A549 (cell line): ENCODE data around the gene RUNX2. TPM values are rescaled to one million over a fixed set of nuclear protein-coding genes. Genes with fewer than 3 reads are reported as not detected.

Experiments
- ATAC-seq, 2 experiments: fragments of 200-7000 bp in 1 of 2; fragments of >200 bp in 1 of 2; cut with Nextera tagmentation in 1 of 2; cut with Tn5 transposase in 1 of 2; 3 replicates each; pipeline versions ENCODE4 v1.8.0 to v1.9.1; 2018 to 2020; ENCODE audit warnings: mild to moderate bottlenecking in 1 of 2, moderate library complexity in 1 of 2
- CTCF ChIA-PET: fragments of 300-600 bp; sonication (Branson Sonifier 250); formaldehyde crosslinking; extraction: SDS; loops from one replicate; lab custom pipeline; 2021; ENCODE audit warnings: antibody characterized with exemption, inconsistent platforms; lab: Yijun Ruan, JAX
- POLR2A ChIA-PET: fragments of 350-600 bp; formaldehyde crosslinking; extraction: SDS; loops from one replicate; lab custom pipeline; 2021; ENCODE audit warnings: antibody characterized with exemption, inconsistent platforms; lab: Yijun Ruan, JAX
- DNase-seq, 2 experiments: peaks; one replicate each; pipeline versions ENCODE4 v3.0.0 to v3.0.0-alpha.2; 2011 to 2016; ENCODE audit warnings: low read depth in 1 of 2, low spot score in 1 of 2
- FAIRE-seq: peaks from 2 replicates; lab custom pipeline; 2011; peaks lifted over from hg19 to GRCh38; lab: Jason Lieb, UNC
- H3K27ac ChIP-seq, 2 experiments: fragments of >200 bp; sonication (Bioruptor Twin); formaldehyde crosslinking; 3 replicates each; pipeline ENCODE4 v1.5.1; 2016 to 2017
- H3K4me1 ChIP-seq: fragments of >200 bp; sonication (Bioruptor Twin); formaldehyde crosslinking; 3 replicates; pipeline ENCODE4 v1.6.1; 2016
- H3K4me2 ChIP-seq: fragments of >200 bp; sonication (Bioruptor Twin); formaldehyde crosslinking; 3 replicates; pipeline ENCODE4 v1.6.1; 2016
- H3K4me3 ChIP-seq: fragments of >200 bp; sonication (Bioruptor Twin); formaldehyde crosslinking; 3 replicates; pipeline ENCODE4 v1.5.1; 2016
- H3K9me3 ChIP-seq: fragments of >200 bp; sonication (Bioruptor Twin); formaldehyde crosslinking; 3 replicates; pipeline ENCODE4 v1.6.1; 2016
- CBX8 ChIP-seq: fragments of 200-600 bp; sonication (generic); IDR thresholded peaks from 2 replicates; pipeline ENCODE4 v1.6.1; 2016
- EHF ChIP-seq: fragments of 250-450 bp; sonication (Bioruptor Pico); IDR thresholded peaks from 2 replicates; pipeline ENCODE4 v1.5.0; 2020; ENCODE audit warnings: mild to moderate bottlenecking
- EP300 ChIP-seq, 2 experiments: fragments of >200 bp; sonication (Bioruptor Twin); formaldehyde crosslinking; IDR thresholded peaks; 2 replicates in 1 of 2; 3 replicates in 1 of 2; pipeline ENCODE4 v1.6.1; 2016 to 2017
- FOSB ChIP-seq: fragments of 250-450 bp; sonication (Bioruptor Pico); IDR thresholded peaks from 2 replicates; pipeline ENCODE4 v1.5.0; 2020; ENCODE audit warnings: mild to moderate bottlenecking, moderate library complexity
- FOSL2 ChIP-seq, 2 experiments: fragments of 450-650 bp in 1 of 2; fragments of >200 bp in 1 of 2; sonication (Bioruptor Twin) in 1 of 2; formaldehyde crosslinking; IDR thresholded peaks; 2 replicates each; pipeline versions ENCODE4 v1.5.0 to v1.6.1; 2016 to 2020; ENCODE audit warnings: mild to moderate bottlenecking in 1 of 2, moderate library complexity in 1 of 2
- GATA3 ChIP-seq: IDR thresholded peaks from 2 replicates; pipeline ENCODE4 v1.6.1; 2012; ENCODE audit warnings: borderline replicate concordance
- HES2 ChIP-seq: fragments of >200 bp; sonication (Bioruptor Twin); formaldehyde crosslinking; IDR thresholded peaks from 2 replicates; pipeline ENCODE4 v1.6.1; 2016
- HEYL ChIP-seq: fragments of 250-450 bp; sonication (Bioruptor Pico); IDR thresholded peaks from 2 replicates; pipeline ENCODE4 v1.8.0; 2021; ENCODE audit warnings: mild to moderate bottlenecking, moderate library complexity
- HOXB13 ChIP-seq: fragments of 250-450 bp; sonication (Bioruptor Pico); IDR thresholded peaks from 2 replicates; pipeline ENCODE4 v1.5.0; 2020; ENCODE audit warnings: low read depth, mild to moderate bottlenecking, moderate library complexity
- JUN ChIP-seq, 2 experiments: fragments of >200 bp; sonication (Bioruptor Twin); formaldehyde crosslinking; IDR thresholded peaks; 2 replicates in 1 of 2; 3 replicates in 1 of 2; pipeline ENCODE4 v1.6.1; 2016 to 2017
- KDM1A ChIP-seq: fragments of 200-600 bp; sonication (generic); IDR thresholded peaks from 2 replicates; pipeline ENCODE4 v1.6.1; 2016; ENCODE audit warnings: low read depth, mild to moderate bottlenecking
- NPAS2 ChIP-seq: fragments of 250-450 bp; sonication (Bioruptor Pico); IDR thresholded peaks from 2 replicates; pipeline ENCODE4 v1.8.0; 2022; ENCODE audit warnings: mild to moderate bottlenecking, moderate library complexity, borderline replicate concordance
- RCOR1 ChIP-seq: fragments of 150-350 bp; IDR thresholded peaks from 2 replicates; pipeline ENCODE4 v1.6.1; 2014; ENCODE audit warnings: antibody characterized with exemption, low read length, low read depth
- REST ChIP-seq: fragments of 200-600 bp; sonication (generic); IDR thresholded peaks from 2 replicates; pipeline ENCODE4 v1.6.1; 2016; ENCODE audit warnings: antibody characterized with exemption, mild to moderate bottlenecking, moderate library complexity
- RFX5 ChIP-seq: fragments of 450-650 bp; IDR thresholded peaks from 2 replicates; pipeline ENCODE4 v1.7.1; 2014; ENCODE audit warnings: antibody characterized with exemption, mild to moderate bottlenecking, moderate library complexity
- USF2 ChIP-seq: fragments of 450-650 bp; IDR thresholded peaks from 2 replicates; pipeline ENCODE4 v1.6.1; 2014; ENCODE audit warnings: antibody characterized with exemption
- WGBS: methylation state at CpG from one replicate; pipeline ENCODE4 v1.1.6; 2017; ENCODE audit errors: missing lambda C conversion rate; 5-methylcytosine and 5-hydroxymethylcytosine counted together
- polyA plus RNA-seq, 4 experiments: library from polyadenylated mRNA; depleted of rRNA in 3 of 4; stranded (reverse); fragments of >200 nt; fragmentation: RNase III in 1 of 4; extraction: RNeasy Plus Mini Kit Qiagen cat#74134 plus additional on column Dnase treatment in 1 of 4; gene quantifications; 2 replicates in 3 of 4; 3 replicates in 1 of 4; pipeline ENCODE4 v1.2.3, GENCODE V29; 2011 to 2017

RUNX2 gene
- polyA plus RNA-seq, 2 of the 4 experiments (the other 2 are of a cell fraction): 0.13 to 0.83 TPM

- ATAC-seq: no peak
- TF ChIP-seq EHF (CRISPR knock-in tag) (no peak), RFX5 (no peak)
- H3K9me3 ChIP-seq: no peaks in the 10 kb centered on the region
- POLR2A ChIA-PET: no interaction called here
- no peaks in the 10 kb centered on the region for H3K4me1 ChIP-seq
- H3K4me2 ChIP-seq: no peak overlapping the region
- FAIRE-seq: no peak
- 90% methylated on average over 6 of the region's 6 CpGs for WGBS
- H3K4me3 ChIP-seq: no peak overlapping the region
- DNase-seq: no peak
- no peak overlapping the region for H3K27ac ChIP-seq
- CTCF ChIA-PET: interaction anchor here (1.0 kb wide), 1 partner anchor 8 kb away, joined by 3 read pairs; no protein-coding TSS in a partner anchor
Measured at GRCh38 chr6:45537539-45537938, 209.4 kb downstream of the RUNX2 start.

GRCh38 chr6:45538641-45539547 is 210.8 kb downstream of the RUNX2 start:
- Histone ChIP-seq H3K4me1 (no peaks in the 10 kb centered on the region), H3K4me2 (0 out of 3 replicates have a peak overlapping the region, but pooled peaks have one; percentile 9), H3K9me3 (no peaks in the 10 kb centered on the region), H3K27ac (no peak overlapping the region), H3K4me3 (no peak overlapping the region)
- ATAC-seq: no peak
- 67% methylated on average over 8 of the region's 8 CpGs for WGBS
- DNase-seq: no peak
- TF ChIP-seq HEYL: no peak
- no peak for TF ChIP-seq FOSB (CRISPR knock-in tag)
- no peak for TF ChIP-seq EP300 (IDR thresholded peaks at IDR 0.05)
- TF ChIP-seq KDM1A: no peak
- FAIRE-seq: no peak
- ChIA-PET POLR2A (no interaction called here), CTCF (no interaction called here)

GRCh38 chr6:45540375-45540920 is 212.3 kb downstream of the RUNX2 start:
- DNase-seq (no peak), ATAC-seq (no peak), FAIRE-seq (no peak)
- Histone ChIP-seq H3K4me3 (no peak overlapping the region), H3K27ac (no peak overlapping the region), H3K4me1 (no peaks in the 10 kb centered on the region), H3K4me2 (no peak overlapping the region), H3K9me3 (no peaks in the 10 kb centered on the region)
- ChIA-PET POLR2A (no interaction called here), CTCF (no interaction called here)
- WGBS: 80% methylated on average over 6 of the region's 6 CpGs
- TF ChIP-seq HES2 (no peak), GATA3 (no peak), CBX8 (no peak), REST (no peak)

GRCh38 chr6:45541934-45542333 is 213.8 kb downstream of the RUNX2 start:
- FAIRE-seq: no peak
- Histone ChIP-seq H3K4me1 (no peaks in the 10 kb centered on the region), H3K27ac (no peak overlapping the region), H3K9me3 (no peaks in the 10 kb centered on the region), H3K4me2 (no peak overlapping the region), H3K4me3 (no peak overlapping the region)
- ATAC-seq: no peak
- DNase-seq: no peak
- ChIA-PET CTCF (no interaction called here), POLR2A (no interaction called here)
- 43% methylated on average over 3 of the region's 3 CpGs for WGBS
- TF ChIP-seq USF2: no peak
- TF ChIP-seq NPAS2 (CRISPR knock-in tag): no peak
- TF ChIP-seq FOSL2 (IDR thresholded peaks at IDR 0.05): no peak
- TF ChIP-seq FOSL2 (CRISPR knock-in tag; IDR thresholded peaks at IDR 0.05): no peak
- TF ChIP-seq RCOR1: no peak
- TF ChIP-seq JUN (IDR thresholded peaks at IDR 0.05): no peak
- TF ChIP-seq HOXB13: no peak
